Measurements from ENCODE around the gene ERICH6. TPM values are rescaled to one million over a fixed set of nuclear protein-coding genes. Genes with fewer than 3 reads are reported as not detected.

ERICH6 gene
- total and polyA plus RNA-seq, 10 of the 15 experiments (the other 5 are each of a cell fraction or from before 2014, with no cell fraction given), result 0.04 to 0.40 (median 0.22) TPM; not detected in 6

DNA sequence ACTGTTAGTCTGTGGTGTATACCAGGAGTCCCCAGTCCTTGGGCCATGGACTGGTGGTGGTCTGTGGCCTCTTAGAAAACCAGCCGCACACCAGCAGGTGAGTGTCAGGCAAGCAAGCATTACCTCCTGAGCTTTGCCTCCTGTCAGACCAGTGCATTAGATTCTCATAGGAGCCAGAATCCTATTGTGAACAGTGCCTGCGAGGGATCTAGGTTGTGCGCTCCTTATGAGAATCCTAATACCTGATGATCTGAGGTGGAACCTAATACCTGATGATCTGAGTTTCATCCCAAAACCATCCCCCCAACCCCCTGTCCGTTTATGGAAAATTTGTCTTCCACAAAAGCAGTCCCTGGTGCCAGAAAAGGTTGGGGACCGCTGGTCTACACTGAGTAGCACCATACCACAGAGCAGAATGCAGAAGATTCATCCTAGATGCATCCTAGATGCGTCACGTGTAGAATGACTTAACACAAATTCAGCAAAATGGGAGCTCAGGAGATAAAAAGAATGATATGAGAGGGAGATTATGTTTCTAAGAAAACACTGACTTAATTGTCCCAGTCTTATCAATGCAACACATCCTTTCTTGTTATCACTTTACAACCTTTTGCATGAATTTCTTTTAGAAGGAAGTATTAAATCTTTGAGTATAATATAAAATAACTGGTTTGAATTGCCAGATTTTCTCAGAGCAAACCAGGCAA lies 72.1 kb downstream of the ERICH6 start:
- CTCF ChIA-PET, result interaction anchor here (1.0 kb wide), 1 partner anchor 25 kb away, joined by 3 read pairs; no protein-coding TSS in a partner anchor
- Histone ChIP-seq H3K27ac (ENCODE audit: control insufficient read depth, insufficient read depth) (no peak overlapping the region), H3K27me3 (replicated peaks in 1 of 2; ENCODE audit: control insufficient read depth in 2 of 2, insufficient read depth in 2 of 2, low read length in 1 of 2) (no peaks in the 10 kb centered on the region), H3K79me2 (ENCODE audit: control insufficient read depth, insufficient read depth, low read length) (no peaks in the 10 kb centered on the region), H3K36me3 (ENCODE audit: control insufficient read depth in 2 of 2, insufficient read depth in 2 of 2, low read length in 1 of 2) (peaks cover 3 to 14% of the 10 kb centered on the region in 2 experiments), H3K4me3 (no peak overlapping the region), H3K9ac (ENCODE audit: control insufficient read depth, insufficient read depth, low read length) (no peak overlapping the region), H3K4me2 (ENCODE audit: control insufficient read depth, insufficient read depth) (no peak overlapping the region), H4K20me1 (ENCODE audit: control insufficient read depth, insufficient read depth) (no peaks in the 10 kb centered on the region), H3K4me1 (ENCODE audit: control insufficient read depth, insufficient read depth, low read length) (peaks cover 5% of the 10 kb centered on the region), H3K9me3 (replicated peaks; ENCODE audit: control insufficient read depth, insufficient read depth, low read length) (no peaks in the 10 kb centered on the region), H2AFZ (ENCODE audit: control insufficient read depth, low read depth, low read length) (no peak overlapping the region)
- ATAC-seq, result no peak
- TF ChIP-seq ZNF384 (IDR thresholded peaks at IDR 0.05; ENCODE audit: borderline replicate concordance, low read depth, low read length) (no peak), NFYB (IDR thresholded peaks at IDR 0.05; ENCODE audit: insufficient read depth, low read depth, low read length) (no peak), POLR2AphosphoS2 (IDR thresholded peaks at IDR 0.05; ENCODE audit: low read depth, low read length) (0 out of 2 replicates have a peak, but pooled peaks have one; percentile 38), STAT3 (IDR thresholded peaks at IDR 0.05; ENCODE audit: low read depth, low read length) (no peak), HCFC1 (IDR thresholded peaks at IDR 0.05; ENCODE audit: low read length) (no peak)
- TF ChIP-seq, protein P1, sequence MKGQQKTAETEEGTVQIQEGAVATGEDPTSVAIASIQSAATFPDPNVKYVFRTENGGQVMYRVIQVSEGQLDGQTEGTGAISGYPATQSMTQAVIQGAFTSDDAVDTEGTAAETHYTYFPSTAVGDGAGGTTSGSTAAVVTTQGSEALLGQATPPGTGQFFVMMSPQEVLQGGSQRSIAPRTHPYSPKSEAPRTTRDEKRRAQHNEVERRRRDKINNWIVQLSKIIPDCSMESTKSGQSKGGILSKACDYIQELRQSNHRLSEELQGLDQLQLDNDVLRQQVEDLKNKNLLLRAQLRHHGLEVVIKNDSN (IDR thresholded peaks at IDR 0.05; ENCODE audit: borderline replicate concordance, extremely low read length, insufficient read depth, low read depth, low read length), result no peak
- TF ChIP-seq, protein P2, sequence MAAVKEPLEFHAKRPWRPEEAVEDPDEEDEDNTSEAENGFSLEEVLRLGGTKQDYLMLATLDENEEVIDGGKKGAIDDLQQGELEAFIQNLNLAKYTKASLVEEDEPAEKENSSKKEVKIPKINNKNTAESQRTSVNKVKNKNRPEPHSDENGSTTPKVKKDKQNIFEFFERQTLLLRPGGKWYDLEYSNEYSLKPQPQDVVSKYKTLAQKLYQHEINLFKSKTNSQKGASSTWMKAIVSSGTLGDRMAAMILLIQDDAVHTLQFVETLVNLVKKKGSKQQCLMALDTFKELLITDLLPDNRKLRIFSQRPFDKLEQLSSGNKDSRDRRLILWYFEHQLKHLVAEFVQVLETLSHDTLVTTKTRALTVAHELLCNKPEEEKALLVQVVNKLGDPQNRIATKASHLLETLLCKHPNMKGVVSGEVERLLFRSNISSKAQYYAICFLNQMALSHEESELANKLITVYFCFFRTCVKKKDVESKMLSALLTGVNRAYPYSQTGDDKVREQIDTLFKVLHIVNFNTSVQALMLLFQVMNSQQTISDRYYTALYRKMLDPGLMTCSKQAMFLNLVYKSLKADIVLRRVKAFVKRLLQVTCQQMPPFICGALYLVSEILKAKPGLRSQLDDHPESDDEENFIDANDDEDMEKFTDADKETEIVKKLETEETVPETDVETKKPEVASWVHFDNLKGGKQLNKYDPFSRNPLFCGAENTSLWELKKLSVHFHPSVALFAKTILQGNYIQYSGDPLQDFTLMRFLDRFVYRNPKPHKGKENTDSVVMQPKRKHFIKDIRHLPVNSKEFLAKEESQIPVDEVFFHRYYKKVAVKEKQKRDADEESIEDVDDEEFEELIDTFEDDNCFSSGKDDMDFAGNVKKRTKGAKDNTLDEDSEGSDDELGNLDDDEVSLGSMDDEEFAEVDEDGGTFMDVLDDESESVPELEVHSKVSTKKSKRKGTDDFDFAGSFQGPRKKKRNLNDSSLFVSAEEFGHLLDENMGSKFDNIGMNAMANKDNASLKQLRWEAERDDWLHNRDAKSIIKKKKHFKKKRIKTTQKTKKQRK (IDR thresholded peaks at IDR 0.05; ENCODE audit: low read depth, low read length), result no peak
- in situ Hi-C loops (cut with MboI), result no loop called here
- FAIRE-seq, result no peak
- intact Hi-C loops (cut with micrococcal nuclease; ENCODE audit: unreplicated experiment), result no loop called here
- RAD21 ChIA-PET (ENCODE audit: unreplicated experiment), result no interaction called here
- DNase-seq (ENCODE audit: low read depth, low spot score), result no peak
- WGBS (ENCODE audit: insufficient coverage, insufficient replicate concordance, low lambda C conversion rate, missing lambda C conversion rate), result 97% methylated on average over 7 of the region's 7 CpGs
- SMC1A ChIA-PET (ENCODE audit: uncharacterized antibody, unreplicated experiment), result interaction anchor here (1.2 to 1.3 kb wide), 2 partner anchors 12 to 26 kb away, joined by 3 read pairs; no protein-coding TSS in a partner anchor
- BruUV-seq (replicated peaks), result no TSS peak
- POLR2A ChIA-PET, result no interaction called here
